Activated CD4-positive, alpha-beta T cell treated with anti-CD3 and anti-CD28 coated beads, Interleukin-2, Interleukin-4, amounts not matched to agents 100 ng/mL and 50 ng/mL, durations not matched to agents 16 hours and 8 hours (primary cell): ENCODE measurements around the gene SLC25A18.
A peak's percentile ranks its signal among the peaks of the same experiment; 100 is the strongest.

Experiments used
- DNase-seq: peaks from one replicate; pipeline ENCODE4 v3.0.0-alpha.2; 2020; ENCODE audit warnings: low spot score

The SLC25A18 gene

DNA sequence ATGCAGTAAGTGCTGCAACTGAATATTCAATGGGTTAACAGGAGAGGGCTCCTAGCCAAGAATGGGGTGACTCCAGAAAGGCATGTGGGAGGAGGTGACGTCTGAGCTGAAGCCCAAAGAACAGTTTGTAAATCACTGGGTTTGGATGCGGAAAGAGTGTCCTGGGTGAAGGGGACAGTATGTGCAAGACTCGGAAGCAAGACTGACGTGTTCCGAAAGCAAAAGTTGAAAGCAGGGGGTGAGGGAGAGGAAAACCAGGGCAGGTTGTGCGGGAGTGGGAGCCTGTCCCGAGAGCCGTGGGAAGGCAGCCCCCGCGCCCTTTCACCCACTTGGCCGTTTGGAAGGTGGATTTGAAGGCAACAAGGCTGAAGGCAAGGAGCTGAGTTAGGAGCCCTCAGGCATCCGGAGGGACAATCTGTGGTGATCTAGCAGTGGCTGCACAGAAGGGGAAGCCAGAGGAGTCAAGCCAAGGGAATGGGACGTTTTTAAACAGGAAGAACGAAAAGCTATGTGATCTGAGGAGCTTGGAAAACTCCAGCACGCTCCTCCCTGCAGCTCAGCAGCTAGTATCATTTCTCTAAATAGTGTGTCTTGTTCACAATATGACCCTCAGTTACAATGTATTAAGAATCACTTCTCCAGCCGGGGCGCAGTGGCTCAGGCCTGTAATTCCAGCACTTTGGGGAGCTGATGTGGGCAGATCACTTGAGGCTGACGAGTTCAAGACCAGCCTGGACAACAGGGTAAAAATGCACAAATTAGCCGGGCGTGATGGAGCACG is 7.7 kb downstream of the SLC25A18 start:
- no peak for DNase-seq

DNA sequence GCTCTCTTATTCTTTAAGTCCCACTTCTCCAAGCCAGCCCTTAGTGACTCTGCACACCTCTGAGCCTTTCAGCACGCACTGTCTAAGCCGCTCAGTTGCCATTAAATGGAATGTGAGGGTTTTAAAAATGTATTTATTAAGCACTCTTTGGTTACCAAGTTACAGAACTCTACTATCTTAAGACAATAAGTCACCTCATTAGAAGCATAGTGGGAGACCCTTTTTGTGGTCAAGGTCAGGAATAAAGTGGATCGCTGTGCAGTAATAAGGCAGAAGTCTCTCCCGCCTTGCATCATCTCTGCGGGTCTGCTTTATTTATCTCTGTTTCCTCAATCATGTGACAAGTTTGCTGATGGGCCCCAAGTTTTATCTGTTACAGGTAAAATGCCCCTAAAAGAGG is 11.9 kb downstream of the SLC25A18 start:
- DNase-seq, result no peak

DNA sequence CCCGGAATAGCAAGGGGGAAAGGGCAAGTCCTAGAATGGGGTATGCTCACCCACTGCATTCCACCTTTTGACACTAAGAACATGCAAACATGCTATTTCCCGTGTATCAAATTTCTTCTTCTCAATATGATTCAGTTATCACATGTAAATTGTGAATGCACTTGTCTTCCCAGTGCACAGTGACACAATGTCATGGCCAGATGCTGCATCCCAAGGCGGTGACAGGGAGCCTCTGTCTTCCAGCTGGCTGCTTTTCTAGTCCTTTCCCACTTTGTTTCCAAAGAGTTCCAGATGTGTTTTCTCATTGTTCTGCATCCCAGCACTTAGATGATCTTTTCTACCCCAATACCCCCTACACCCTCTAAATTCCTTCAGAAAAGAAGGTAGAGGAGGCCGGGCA is 12.4 kb downstream of the SLC25A18 start:
- DNase-seq, result no peak

DNA sequence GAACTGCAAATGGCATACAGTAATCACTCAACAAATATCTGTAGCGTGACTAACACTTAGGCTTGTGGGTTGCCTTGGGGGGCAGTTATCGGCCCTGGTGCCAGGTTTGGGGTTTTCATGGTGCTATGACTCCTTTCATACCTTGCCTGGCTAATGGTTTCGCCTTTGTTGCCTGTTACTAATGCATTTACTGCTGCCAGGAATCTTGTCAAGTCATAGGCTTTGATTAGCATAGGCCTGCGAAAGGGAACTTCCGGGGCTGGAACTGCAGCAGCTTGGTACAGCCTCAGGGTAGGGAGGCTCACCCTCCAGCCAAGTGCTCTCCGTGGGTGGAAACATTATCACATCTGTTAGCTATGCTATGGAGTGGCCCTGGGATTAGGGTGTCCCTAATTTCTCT is 13.2 kb downstream of the SLC25A18 start:
- peak; percentile 33 for DNase-seq

DNA sequence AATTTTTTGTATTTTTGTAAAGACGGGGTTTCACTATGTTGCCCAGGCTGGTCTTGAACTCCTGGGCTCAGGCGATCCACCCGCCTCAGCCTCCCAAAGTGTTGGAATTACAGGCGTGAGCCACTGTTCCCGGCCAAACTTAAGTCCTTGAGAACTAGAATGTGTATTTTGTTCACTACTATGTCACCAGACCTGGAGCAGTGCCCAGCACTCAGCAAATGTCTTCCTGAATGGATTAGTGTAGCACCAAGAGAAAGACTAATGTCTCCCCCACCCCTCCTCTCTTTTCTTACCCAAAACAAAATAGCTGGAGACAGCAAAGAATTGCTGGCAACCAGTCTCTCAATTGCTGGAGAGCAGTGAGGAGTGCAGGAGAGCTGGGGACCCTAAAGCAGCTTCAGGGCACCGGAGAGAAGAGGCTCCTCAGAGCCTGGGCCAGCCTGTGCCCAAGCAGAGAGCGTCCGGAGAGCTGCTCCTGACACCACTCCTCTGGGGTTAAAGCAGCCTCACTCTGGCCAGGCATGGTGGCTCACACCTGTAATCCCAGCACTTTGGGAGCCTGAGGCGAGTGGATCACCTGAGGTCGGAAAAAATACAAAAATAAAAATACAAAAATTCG is 14.9 kb downstream of the SLC25A18 start:
- no peak for DNase-seq

DNA sequence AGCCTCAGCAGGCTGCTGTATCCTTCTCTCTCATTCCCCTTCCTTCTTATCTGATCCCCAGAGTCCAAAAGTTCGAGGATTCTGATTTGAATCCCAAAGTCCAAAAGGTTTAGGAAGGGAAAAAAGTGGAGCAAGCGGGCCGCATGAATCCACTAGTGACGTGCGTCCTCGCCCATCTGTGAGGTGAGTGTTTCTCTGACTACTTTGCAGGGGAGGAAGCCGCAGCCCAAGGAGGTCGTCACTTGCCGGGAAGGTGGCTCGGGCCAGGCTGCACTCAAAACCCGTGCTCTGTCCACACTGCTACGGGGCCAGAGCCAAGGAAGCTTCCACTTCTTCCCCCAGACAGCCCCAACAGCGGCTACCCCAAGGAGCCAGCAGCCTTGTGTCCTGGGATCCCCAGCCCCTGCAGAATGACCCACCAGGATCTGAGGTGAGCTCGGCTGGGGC is 16.3 kb downstream of the SLC25A18 start:
- no peak for DNase-seq

DNA sequence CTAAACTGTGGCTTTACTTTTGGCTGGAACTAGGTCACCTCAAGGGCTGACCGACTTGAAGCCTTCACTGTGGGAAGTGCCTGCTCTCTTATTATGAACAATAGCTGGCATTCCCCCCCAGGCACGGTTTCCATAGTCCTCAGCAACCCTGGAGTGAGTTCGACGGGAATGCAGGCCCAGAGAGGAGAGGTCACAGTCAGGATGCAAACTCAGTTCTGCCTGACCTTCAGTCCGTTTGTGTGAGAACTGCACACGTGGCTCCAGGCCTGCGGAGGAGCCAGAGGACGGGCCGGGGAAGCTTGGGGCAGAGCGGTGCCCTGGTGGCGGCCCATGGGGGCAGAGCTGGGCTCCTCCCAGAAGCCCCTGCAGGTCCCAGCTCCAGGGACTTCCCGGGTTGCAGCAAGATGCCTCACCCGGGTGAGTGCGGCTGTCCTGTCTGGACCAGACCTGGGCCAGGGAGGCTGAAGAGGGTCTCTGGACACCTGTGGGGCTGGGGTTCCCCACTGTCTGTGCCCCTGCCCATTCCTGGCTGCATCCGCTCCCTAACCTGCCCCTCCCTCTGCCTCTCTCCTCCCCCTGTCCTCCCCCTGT is 17.2 kb downstream of the SLC25A18 start:
- DNase-seq, result no peak

DNA sequence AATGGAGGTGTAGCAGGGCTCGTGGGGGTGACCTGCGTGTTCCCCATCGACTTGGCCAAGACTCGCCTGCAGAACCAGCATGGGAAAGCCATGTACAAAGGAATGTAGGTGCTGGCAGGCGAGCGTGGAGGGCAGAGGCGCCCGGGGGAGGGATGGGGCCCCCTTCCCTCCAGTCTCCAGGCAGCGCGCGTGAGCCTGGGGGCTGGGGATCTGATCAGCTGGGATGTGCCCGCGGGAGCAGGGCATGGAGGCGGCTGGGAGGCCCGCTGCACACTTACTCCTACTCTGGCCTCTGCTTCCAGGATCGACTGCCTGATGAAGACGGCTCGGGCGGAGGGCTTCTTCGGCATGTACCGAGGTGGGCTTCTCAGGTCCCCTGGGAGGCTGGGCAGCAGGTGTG is 17.8 kb downstream of the SLC25A18 start:
- no peak for DNase-seq

DNA sequence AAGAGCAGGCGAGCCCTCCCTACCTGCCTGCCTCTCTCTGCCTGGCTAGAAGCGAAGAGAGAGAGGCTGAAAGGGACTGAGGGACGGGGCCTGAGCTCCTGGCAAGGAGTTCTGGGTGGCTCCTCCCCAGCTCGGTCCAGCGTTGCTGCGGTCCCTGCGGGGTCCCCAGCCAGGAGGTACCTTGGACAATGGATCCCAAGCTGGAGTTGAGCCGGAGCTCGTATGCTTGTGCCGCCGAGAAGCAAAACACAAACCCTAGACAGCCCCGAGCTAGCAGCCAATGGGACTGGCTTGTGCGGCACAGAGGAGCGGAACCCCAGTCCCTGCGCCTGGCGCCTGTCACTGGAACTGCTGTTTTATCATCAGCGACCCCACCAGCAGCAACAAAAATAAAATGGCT is 18.3 kb downstream of the SLC25A18 start:
- no peak for DNase-seq

DNA sequence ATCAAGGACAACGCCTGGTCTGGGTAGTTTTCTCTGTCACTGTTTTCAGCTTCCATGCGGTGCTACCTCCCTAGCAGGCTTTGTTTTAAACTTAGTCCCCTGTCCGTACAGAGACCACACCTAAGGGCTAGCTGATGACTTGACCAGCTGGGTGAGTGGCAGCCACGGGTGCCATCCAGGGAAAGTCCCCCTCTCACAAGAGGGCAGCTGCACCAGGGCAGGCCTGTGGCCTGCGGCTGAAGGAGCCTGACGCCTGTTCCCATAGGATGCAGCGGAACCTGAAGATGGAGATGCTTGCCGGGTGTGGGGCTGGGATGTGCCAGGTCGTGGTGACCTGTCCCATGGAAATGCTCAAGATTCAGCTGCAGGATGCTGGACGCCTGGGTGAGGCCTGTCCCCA is 19.9 kb downstream of the SLC25A18 start:
- DNase-seq, result no peak

DNA sequence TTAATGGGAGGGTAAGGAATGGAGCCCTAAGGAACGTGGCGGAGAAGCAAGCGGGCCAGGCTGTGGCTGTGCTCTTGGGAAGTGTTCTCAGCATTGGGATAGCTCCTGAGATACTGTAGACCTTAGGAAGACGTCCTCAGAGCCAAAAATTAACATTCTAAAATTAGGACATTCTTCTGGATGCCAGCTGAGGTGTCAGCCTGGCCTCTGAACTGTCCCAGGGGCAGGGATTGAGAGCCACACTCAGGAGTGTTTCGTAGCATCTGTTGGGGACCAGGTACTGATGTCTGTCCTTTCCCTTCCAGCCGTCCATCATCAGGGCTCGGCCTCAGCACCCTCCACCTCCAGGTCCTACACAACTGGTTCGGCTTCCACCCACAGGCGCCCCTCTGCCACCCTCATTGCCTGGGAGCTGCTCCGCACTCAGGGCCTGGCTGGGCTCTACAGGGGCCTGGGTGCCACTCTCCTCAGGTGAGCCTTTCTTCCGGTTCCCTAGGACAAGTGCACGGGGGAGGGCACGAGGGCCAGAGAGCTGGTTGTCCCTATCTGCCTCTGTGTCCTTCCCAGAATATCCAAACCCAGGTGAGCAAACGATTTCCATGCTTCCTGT is 23.6 kb downstream of the SLC25A18 start:
- DNase-seq, result no peak

DNA sequence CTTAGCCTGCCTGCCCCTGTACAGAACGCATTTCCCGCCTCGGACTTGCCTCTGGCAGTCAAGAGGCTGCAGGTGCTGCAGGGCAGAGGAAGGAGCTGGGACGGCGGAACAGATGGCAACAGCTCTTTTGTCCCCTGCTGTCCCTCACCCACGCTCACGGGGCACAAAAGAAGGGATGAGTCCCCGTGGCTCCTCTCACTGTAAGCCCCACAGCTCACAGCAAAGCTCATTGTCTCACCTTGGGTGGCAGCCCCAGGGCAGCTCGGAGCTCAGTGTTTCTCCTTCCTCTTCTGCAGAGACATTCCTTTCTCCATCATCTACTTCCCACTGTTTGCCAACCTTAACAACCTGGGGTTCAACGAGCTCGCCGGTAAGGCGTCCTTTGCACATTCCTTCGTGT is 24.3 kb downstream of the SLC25A18 start:
- no peak for DNase-seq

DNA sequence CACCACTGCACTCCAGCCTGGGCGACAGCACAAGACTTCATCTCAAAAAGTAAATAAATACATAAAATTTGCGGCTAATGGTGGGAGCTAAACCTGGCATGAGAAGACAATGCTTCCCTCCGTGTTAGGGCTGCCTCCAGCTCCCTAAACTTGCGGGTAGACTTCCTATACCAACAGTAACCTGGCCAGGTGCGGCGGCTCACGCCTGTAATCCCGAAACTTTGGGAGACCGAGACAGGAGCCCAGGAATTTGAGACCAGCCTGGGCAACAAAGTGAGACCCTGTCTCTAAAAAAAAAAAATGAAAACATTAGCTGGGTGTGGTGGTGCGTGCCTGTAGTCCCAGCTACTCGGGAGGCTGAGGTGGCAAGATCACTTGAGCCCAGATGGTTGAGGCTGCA is 25.3 kb downstream of the SLC25A18 start:
- DNase-seq, result no peak

DNA sequence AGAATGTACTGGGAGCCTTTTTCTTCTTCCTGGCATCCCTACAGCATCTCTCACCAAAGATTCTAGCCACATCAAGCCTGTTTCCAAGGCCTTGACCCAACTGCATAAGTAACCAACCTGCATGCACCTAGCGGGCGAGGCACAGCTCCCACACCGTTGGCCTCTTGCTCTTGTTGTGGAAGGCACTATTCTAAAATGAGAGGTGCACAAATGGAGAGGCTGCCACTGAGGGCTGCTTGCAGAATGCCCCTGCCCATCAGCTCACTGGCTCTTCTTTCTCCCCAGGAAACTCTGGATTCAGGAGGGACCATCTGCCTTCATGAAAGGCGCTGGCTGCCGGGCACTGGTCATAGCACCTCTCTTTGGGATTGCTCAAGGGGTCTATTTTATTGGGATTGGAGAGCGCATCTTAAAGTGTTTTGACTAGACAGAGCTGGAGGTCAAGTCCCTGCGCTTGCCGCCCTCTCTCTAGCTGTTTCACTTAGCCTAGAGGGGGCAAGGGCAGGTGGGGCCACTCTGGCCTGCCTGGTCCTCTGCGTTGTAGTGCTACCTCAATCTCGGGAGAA is 26.6 kb downstream of the SLC25A18 start:
- DNase-seq, result no peak

DNA sequence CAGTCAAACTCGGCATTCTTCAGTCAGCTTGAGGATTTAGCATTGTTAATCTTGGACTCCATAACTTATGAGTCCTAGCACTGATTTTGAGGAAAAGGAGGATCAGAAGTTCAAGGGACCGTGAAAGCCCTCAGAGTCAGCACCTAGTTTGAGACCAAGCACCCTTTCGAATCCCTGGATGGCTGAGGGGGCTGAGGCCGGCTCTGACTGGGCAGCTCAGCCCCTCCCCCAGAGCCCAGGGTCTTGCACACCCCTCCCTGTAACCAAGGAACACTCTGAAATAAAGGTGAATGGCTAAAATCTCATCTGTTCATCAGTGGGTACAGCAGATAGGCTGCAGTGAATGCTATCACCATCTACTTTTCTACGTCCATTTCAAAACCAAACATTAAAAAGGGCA is 27.3 kb downstream of the SLC25A18 start:
- DNase-seq, result no peak

DNA sequence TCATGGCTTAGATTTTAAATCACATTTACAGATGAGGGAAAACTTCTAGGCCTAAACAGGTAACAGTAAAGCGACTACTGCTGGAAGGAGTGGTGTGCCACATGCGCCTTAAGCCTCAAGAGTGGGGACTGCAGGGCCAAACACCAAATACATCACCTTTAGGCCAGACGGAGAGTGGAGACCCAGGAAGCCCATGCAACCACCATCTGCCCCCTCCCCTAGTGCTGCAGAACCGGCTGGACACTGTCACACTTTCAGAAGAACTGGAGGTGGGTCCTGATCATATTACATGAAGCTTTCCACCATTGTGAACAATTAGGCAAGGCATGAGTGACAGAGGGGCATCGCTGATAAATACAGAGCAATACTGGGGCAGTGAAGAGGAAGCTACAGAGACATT is 28.9 kb downstream of the SLC25A18 start:
- no peak for DNase-seq

DNA sequence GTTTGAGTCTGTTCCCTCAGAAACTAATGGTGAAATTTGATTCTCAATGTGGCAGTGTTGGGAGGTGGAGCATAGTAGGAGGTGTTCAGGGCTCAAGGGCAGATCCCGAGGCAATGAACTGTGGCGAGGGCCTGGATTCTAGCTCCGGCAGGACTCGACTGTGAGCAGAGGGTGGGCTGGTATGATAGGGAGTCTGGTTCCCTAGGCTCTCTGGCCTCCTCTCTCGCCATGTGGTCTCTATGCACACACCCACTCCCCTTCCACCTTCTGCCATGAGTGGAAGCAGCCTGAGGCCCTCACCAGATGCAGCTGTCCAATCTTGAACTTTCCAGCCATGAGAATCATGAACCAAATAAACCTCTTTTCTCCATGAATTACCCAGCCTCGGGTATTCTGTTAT is 32.9 kb downstream of the SLC25A18 start:
- DNase-seq, result no peak

DNA sequence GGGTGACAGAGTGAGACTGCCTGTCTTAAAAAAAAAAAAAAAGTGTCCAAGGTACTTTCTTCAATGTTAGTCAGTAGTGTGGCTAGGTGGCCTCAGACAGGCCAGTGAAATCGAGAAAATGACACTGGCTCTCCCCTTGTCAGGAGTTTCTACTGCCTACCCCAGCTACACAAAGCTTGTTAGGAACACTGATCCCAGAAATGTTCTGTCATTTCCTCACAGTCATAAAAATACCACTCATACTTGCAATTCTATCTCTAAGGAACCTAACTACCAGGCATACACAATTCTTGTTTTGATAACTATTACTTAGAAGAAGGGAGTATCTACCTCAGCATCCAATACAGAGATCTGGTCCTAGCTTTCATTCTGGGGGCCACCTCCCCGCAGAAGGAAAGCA is 33.9 kb downstream of the SLC25A18 start:
- DNase-seq, result no peak

DNA sequence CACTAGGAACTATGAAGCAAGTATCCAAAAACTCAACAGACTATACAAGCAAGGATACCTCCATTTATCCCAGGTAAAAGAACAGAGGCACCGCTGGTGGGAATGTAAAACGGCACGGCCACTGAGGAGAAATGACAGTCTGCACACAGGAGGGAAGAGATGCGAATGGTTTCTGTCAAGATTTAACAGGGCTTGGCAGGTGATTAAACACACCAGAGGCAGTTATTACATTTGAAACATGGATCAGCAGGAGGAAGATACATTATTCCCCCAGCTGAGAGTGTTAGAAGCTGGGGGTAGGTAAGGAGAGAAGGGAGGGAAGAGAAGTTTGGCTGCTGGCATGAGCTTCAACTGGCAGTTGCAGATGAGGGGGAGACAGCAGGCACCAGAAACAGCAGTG is 35.0 kb downstream of the SLC25A18 start:
- DNase-seq, result no peak

DNA sequence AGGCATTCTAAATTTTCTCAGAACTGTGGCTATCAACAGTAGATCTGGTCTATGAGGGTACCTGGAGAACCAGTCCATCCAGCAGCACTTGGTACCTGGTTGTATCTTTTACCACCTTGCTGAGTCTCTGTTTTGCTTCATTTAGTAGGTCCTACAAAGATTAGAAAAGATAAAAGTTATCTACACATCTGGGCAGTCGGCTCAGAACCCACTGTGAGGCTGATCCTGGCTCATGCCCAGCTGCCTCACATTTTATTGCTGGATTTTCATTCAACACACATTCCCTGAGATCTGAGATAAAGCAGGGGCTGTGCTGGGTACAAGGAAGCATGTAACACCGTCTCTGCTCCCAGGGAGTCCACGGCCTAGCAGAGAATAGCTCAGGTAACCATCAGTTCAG is 37.7 kb downstream of the SLC25A18 start:
- DNase-seq, result no peak

DNA sequence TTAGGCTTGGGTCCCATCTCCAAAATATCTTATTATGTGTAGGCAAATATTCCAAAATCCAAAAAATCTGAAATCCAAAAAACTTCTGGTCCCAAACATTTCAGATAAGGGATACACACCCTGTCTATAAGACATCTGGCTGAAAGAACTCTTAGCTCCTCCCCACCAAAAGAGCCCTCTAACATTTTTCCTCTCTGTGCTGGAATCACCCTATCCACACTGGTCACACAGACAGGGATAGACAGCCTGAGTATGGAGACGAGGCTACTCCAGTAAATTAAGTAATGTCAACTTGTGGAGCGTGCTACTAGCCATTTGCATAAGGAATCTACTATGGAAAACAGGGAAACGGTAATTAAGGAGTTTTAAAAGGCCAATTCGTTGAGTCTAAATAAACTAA is 40.4 kb downstream of the SLC25A18 start:
- no peak for DNase-seq

DNA sequence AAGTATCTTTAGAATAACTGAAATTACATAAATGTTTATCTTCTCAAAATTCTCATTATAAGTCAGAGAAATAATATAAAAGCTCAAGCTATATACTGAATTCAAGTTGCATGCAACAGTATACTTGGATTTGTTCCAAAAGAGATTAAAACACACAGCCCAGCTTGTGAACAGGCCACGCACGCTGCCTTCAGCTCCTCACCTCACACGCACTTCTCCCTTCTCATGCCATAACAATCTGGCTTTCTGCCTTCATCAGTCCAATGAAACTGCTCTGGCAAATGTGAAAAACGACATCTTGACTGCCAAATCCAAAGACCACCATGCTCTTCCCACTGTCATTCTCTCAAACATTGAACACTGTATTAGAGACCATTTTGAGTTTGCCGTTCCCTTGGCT is 43.2 kb downstream of the SLC25A18 start:
- DNase-seq, result no peak
